Endodermal cell (in vitro differentiated cells): ENCODE data around the gene HNRNPUL1. TPM values are rescaled to one million over a fixed set of nuclear protein-coding genes. Genes with fewer than 3 reads are reported as not detected.
A peak's percentile ranks its signal among the peaks of the same experiment; 100 is the strongest.

ENCODE experiments used
- DNase-seq: peaks from one replicate; pipeline ENCODE4 v3.0.0-alpha.2; 2017
- H3K27ac ChIP-seq: 2 replicates; pipeline ENCODE4 v1.5.1; 2013; ENCODE audit warnings: mild to moderate bottlenecking, low read depth, low read length, moderate library complexity
- H3K27me3 ChIP-seq: 2 replicates; pipeline ENCODE4 v1.6.1; 2013; ENCODE audit warnings: mild to moderate bottlenecking, low read length, moderate library complexity; ENCODE audit not compliant: insufficient read depth, control insufficient read depth, poor library complexity, severe bottlenecking
- H3K36me3 ChIP-seq: 2 replicates; pipeline ENCODE4 v1.7.0; 2013; ENCODE audit warnings: mild to moderate bottlenecking, low read length, moderate library complexity; ENCODE audit not compliant: control insufficient read depth, insufficient read depth
- H3K4me1 ChIP-seq: one replicate; pipeline ENCODE4 v1.7.0; 2013; ENCODE audit warnings: low read length; ENCODE audit not compliant: control insufficient read depth, insufficient read depth
- H3K4me3 ChIP-seq: 2 replicates; pipeline ENCODE4 v1.5.1; 2013; ENCODE audit warnings: mild to moderate bottlenecking, low read length, moderate library complexity
- H3K9ac ChIP-seq: 2 replicates; pipeline ENCODE4 v1.6.1; 2013; ENCODE audit warnings: mild to moderate bottlenecking, low read length, moderate library complexity; ENCODE audit not compliant: poor library complexity, severe bottlenecking; ENCODE audit errors: extremely low read depth
- H3K9me3 ChIP-seq: 2 replicates; pipeline ENCODE4 v1.6.1; 2013; ENCODE audit warnings: mild to moderate bottlenecking, low read length, moderate library complexity; ENCODE audit not compliant: control insufficient read depth
- H3K27ac Mint-ChIP-seq: 2 replicates; pipeline ENCODE4 v1.8.0; 2020; ENCODE audit warnings: mixed read lengths
- H3K27me3 Mint-ChIP-seq: 2 replicates; pipeline ENCODE4 v1.8.0; 2021; ENCODE audit warnings: mild to moderate bottlenecking, mixed read lengths; ENCODE audit not compliant: insufficient read depth
- H3K36me3 Mint-ChIP-seq: 2 replicates; pipeline ENCODE4 v1.8.0; 2020; ENCODE audit warnings: low read depth, mixed read lengths
- H3K4me1 Mint-ChIP-seq: 2 replicates; pipeline ENCODE4 v1.8.0; 2020; ENCODE audit warnings: mixed read lengths
- H3K4me3 Mint-ChIP-seq: 2 replicates; pipeline ENCODE4 v1.8.0; 2020; ENCODE audit warnings: mild to moderate bottlenecking, moderate library complexity, mixed read lengths
- H3K9me3 Mint-ChIP-seq: 2 replicates; pipeline ENCODE4 v1.8.0; 2020; ENCODE audit warnings: mild to moderate bottlenecking, mixed read lengths
- WGBS, 2 experiments: methylation state at CpG; one replicate each; pipeline versions ENCODE4 v1.1.5 to v1.1.7; 2013; ENCODE audit warnings: missing lambda C conversion rate in 2 of 2, mixed read lengths in 1 of 2; ENCODE audit not compliant: insufficient coverage in 1 of 2, insufficient read length in 1 of 2; 5-methylcytosine and 5-hydroxymethylcytosine counted together
- total RNA-seq, 2 donors: library from RNA; stranded (reverse); fragmentation: NEBNext Ultra II Directional in 1 of 2; extraction: Animal tissue kit (Norgen Biotek cat#: 25700) in 1 of 2; gene quantifications; 2 replicates in 1 of 2; 3 replicates in 1 of 2; pipeline ENCODE4 v1.2.1, GENCODE V29; 2021
- TF ChIP-seq, protein P1 (sequence below): fragments of 200-600 bp; sonication (generic); conservative IDR thresholded peaks from 2 replicates; pipeline ENCODE4 v1.5.0; 2021; ENCODE audit warnings: antibody characterized with exemption, mild to moderate bottlenecking

The HNRNPUL1 gene
- total RNA-seq, 2 donors from 2014 or later: 211 to 225 TPM

- no peak overlapping the region for H3K4me3 Mint-ChIP-seq
- H3K9ac ChIP-seq: no peak overlapping the region
- TF ChIP-seq, protein P1, sequence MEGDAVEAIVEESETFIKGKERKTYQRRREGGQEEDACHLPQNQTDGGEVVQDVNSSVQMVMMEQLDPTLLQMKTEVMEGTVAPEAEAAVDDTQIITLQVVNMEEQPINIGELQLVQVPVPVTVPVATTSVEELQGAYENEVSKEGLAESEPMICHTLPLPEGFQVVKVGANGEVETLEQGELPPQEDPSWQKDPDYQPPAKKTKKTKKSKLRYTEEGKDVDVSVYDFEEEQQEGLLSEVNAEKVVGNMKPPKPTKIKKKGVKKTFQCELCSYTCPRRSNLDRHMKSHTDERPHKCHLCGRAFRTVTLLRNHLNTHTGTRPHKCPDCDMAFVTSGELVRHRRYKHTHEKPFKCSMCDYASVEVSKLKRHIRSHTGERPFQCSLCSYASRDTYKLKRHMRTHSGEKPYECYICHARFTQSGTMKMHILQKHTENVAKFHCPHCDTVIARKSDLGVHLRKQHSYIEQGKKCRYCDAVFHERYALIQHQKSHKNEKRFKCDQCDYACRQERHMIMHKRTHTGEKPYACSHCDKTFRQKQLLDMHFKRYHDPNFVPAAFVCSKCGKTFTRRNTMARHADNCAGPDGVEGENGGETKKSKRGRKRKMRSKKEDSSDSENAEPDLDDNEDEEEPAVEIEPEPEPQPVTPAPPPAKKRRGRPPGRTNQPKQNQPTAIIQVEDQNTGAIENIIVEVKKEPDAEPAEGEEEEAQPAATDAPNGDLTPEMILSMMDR: no peak
These were observed 91.6 kb downstream of the HNRNPUL1 start for GRCh38 chr19:41355802-41356201.

GRCh38 chr19:41356984-41357739, 93.0 kb downstream of the HNRNPUL1 start:
- Mint-ChIP-seq H3K27me3 (peaks cover 2% of the 10 kb centered on the region), H3K27ac (peak overlapping the region; percentile 6), H3K4me3 (no peak overlapping the region), H3K9me3 (no peaks in the 10 kb centered on the region), H3K4me1 (peaks cover 5% of the 10 kb centered on the region), H3K36me3 (no peaks in the 10 kb centered on the region)
- TF ChIP-seq, protein P1: no peak
- H3K9me3 ChIP-seq: no peaks in the 10 kb centered on the region
- no peaks in the 10 kb centered on the region for H3K36me3 ChIP-seq
- no peaks in the 10 kb centered on the region for H3K27me3 ChIP-seq
- 87 to 90% methylated on average over 6 to 10 of the region's 11 CpGs for WGBS, 2 experiments
- no peak overlapping the region for H3K9ac ChIP-seq
- no peak for DNase-seq
- H3K4me1 ChIP-seq: no peaks in the 10 kb centered on the region
- H3K4me3 ChIP-seq: no peak overlapping the region
- H3K27ac ChIP-seq: no peak overlapping the region

More at GRCh38 chr19:41355802-41356201, 91.6 kb downstream of the HNRNPUL1 start:
- peaks cover 12% of the 10 kb centered on the region for H3K4me1 Mint-ChIP-seq
- Histone ChIP-seq H3K4me1 (no peaks in the 10 kb centered on the region), H3K4me3 (no peak overlapping the region), H3K27ac (no peak overlapping the region), H3K27me3 (no peaks in the 10 kb centered on the region), H3K36me3 (no peaks in the 10 kb centered on the region), H3K9me3 (no peaks in the 10 kb centered on the region)
- H3K27me3 Mint-ChIP-seq: peaks cover 12% of the 10 kb centered on the region
- H3K36me3 Mint-ChIP-seq: no peaks in the 10 kb centered on the region
- H3K9me3 Mint-ChIP-seq: no peaks in the 10 kb centered on the region
- DNase-seq: no peak
- H3K27ac Mint-ChIP-seq: no peak overlapping the region
- 87 to 100% methylated on average over 2 to 3 of the region's 3 CpGs for WGBS, 2 experiments

Other genes starting within 250 kb of the HNRNPUL1 start
- gene CYP2A13, start 175.9 kb upstream of the HNRNPUL1 start, total RNA-seq: not detected
- not detected for gene CYP2F1, start 149.9 kb upstream of the HNRNPUL1 start, total RNA-seq
- gene CYP2S1, start 71.2 kb upstream of the HNRNPUL1 start, total RNA-seq: 10 to 100 TPM in 1 of 2 donors, 1 to 10 TPM in 1; 8.6 to 26.7 TPM
- 10 to 100 TPM; 10.9 to 14.1 TPM for gene AXL, start 45.1 kb upstream of the HNRNPUL1 start, total RNA-seq
- 10 to 100 TPM; 38.4 to 44.6 TPM for gene CCDC97, start 45.8 kb downstream of the HNRNPUL1 start, total RNA-seq
- 10 to 100 TPM; 56.3 to 60.1 TPM for gene TGFB1, start 89.5 kb downstream of the HNRNPUL1 start, total RNA-seq
- gene B9D2, start 99.8 kb downstream of the HNRNPUL1 start, total RNA-seq: 1 to 10 TPM; 4.5 to 6.2 TPM
- 10 to 100 TPM in 1 of 2 donors, 1 to 10 TPM in 1; 5.7 to 16.5 TPM for gene TMEM91, start 112.2 kb downstream of the HNRNPUL1 start, total RNA-seq
- 10 to 100 TPM; 15.7 to 23.6 TPM for gene EXOSC5, start 133.0 kb downstream of the HNRNPUL1 start, total RNA-seq
- gene BCKDHA, start 133.4 kb downstream of the HNRNPUL1 start, total RNA-seq: 10 to 100 TPM; 18.0 to 21.6 TPM
- gene B3GNT8, start 163.0 kb downstream of the HNRNPUL1 start, total RNA-seq: 1 to 10 TPM; 3.9 to 4.7 TPM
- gene DMAC2, start 175.5 kb downstream of the HNRNPUL1 start, total RNA-seq: 10 to 100 TPM; 52.9 to 71.5 TPM
- not detected for gene ERICH4, start 178.8 kb downstream of the HNRNPUL1 start, total RNA-seq